ENCODE results near the gene RBBP5. TPM values are rescaled to one million over a fixed set of nuclear protein-coding genes. Genes with fewer than 3 reads are reported as not detected.

Gene RBBP5
- total RNA-seq, 2 donors from 2014 or later, result 8.3 to 10.2 TPM

DNA sequence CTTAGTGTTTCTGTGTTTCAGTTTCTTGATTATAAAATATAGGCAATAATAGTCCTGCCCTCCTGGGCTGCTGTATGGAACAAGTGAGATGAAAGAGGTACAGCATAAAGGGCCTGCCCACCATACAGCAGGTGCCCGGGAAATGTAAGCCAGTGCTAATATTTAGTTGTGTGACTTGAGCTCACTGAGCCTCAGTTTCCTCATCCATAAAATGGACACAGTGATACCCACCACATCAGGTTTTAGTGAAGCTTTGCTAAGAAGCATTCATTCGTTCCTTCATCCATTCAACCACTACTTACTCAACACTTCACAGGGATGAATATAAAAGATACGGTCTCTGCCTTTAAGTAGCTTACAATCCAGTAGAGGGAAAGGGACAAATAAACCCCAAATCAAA lies 58.9 kb downstream of the RBBP5 start:
- DNase-seq (ENCODE audit: low spot score), result no peak
- intact Hi-C loops (cut with DNase I), result loop anchor here in 1 of 2 donors (5.0 kb wide), 1 partner anchor 86 kb away; no protein-coding TSS in a partner anchor

DNA sequence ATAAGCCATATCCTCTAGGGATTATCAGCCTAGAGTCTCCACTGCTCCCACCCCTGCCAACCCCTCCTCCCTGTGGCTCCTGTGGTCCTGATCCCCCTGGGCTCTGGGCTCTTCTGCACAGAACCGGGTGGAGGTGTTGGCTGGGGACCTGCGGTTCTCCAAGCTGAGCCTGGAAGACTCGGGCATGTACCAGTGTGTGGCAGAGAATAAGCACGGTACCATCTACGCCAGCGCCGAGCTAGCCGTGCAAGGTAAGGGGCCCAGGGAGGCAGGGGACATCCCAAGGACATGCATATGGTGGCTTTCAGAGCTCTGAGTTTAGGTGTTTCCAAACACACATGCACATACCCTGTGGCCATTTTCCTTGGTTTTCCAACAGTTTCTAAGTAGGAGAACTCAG lies 59.5 kb downstream of the RBBP5 start:
- peak; percentile 67 for DNase-seq (ENCODE audit: low spot score)
- intact Hi-C loops (cut with DNase I), result loop anchor here in 1 of 2 donors (5.0 kb wide), 1 partner anchor 85 kb away; no protein-coding TSS in a partner anchor

DNA sequence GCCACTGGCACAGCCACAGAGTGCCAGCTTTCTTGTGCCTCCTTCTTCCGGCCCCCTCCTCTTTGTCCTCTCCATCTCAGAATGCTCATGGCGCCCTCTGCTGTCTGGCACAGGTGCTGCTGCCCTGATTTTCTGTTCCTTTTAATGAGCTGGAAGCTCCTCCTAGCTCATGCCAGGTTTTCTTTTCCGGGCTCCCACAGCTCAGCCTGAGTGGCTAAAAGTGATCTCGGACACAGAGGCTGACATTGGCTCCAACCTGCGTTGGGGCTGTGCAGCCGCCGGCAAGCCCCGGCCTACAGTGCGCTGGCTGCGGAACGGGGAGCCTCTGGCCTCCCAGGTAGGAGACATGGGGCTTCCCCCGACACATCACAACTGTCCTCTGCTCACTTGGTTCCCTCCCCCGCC lies 60.1 kb downstream of the RBBP5 start:
- DNase-seq (ENCODE audit: low spot score), result peak; percentile 89
- intact Hi-C loops (cut with DNase I), result loop anchor here in 1 of 2 donors (5.0 kb wide), 1 partner anchor 84 kb away; no protein-coding TSS in a partner anchor

DNA sequence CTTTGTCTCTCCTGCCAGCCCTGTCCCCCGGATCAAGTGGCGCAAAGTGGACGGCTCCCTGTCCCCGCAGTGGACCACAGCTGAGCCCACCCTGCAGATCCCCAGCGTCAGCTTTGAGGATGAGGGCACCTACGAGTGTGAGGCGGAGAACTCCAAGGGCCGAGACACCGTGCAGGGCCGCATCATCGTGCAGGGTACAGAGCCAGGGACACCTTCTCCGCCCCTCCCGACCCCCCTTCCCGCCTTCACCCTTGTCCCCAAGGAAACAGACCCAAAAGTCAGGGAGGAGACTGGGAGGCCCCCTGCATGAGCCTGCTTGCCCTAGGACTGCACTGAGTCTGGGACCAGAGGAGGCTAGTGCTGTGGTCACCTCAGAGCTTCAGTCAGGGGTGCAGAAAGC lies 60.6 kb downstream of the RBBP5 start:
- DNase-seq (ENCODE audit: low spot score), result no peak
- intact Hi-C loops (cut with DNase I), result loop anchor here in 1 of 2 donors (5.0 kb wide), 1 partner anchor 84 kb away; no protein-coding TSS in a partner anchor

DNA sequence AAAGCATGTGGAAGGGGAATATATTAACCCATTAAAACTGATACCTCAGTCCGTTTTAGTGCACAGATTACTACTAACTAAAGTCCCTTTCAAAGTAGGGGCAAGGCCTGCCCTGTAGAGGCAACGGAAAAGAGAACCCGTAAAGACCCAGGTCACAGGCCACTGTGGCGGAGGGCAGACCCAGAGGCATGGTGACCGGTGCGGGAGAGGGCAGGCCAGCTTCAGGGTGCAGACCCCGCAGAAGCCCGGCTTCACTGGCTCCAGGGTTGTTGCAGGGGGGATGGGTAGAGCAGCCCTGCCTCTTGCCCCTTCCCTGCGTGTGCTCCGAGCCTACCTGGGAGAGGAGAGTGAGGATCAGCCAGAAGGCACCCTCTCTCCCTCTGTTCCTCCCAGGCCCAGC lies 61.0 kb downstream of the RBBP5 start:
- DNase-seq (ENCODE audit: low spot score), result no peak
- intact Hi-C loops (cut with DNase I), result loop anchor here in 1 of 2 donors (5.0 kb wide), 1 partner anchor 83 kb away; no protein-coding TSS in a partner anchor

DNA sequence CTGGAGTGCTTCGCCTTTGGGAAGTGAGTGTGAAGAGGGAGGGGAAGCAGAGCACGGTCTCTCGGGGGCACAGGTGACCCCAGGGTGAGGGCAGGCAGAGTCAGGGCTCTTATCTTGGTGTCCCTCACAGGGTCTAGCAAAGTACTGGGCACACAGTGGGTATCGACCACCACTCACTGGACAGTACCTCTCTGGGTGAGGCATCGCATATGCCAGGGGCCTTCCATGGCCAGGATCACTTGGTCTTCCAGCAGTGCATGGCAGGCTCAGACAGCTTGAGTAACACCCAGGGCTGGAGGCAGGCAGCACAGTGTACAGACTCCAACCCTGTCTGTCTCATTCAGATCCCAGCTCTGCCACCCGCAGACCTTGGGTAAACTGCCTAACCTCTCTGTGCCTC lies 62.1 kb downstream of the RBBP5 start:
- no peak for DNase-seq (ENCODE audit: low spot score)
- intact Hi-C loops (cut with DNase I), result loop anchor here (5.0 kb wide), 3 partner anchors 67 to 1587 kb away; no protein-coding TSS in a partner anchor

DNA sequence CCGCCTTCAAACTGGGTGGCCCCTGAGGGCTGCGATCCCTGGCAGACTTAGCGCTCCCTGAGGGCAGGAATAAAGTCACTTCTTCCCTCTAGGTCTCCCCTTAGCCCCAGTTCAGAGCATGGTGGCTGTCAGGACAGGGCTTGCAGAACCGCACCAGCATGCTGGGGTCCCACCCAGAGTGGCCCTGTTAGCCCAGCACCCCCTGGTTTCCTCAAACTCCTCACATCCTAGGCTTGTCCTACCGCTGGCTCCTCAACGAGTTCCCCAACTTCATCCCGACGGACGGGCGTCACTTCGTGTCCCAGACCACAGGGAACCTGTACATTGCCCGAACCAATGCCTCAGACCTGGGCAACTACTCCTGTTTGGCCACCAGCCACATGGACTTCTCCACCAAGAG lies 62.9 kb downstream of the RBBP5 start:
- intact Hi-C loops (cut with DNase I), result loop anchor here (5.0 kb wide), 2 partner anchors 67 to 1587 kb away; no protein-coding TSS in a partner anchor
- no peak for DNase-seq (ENCODE audit: low spot score)

DNA sequence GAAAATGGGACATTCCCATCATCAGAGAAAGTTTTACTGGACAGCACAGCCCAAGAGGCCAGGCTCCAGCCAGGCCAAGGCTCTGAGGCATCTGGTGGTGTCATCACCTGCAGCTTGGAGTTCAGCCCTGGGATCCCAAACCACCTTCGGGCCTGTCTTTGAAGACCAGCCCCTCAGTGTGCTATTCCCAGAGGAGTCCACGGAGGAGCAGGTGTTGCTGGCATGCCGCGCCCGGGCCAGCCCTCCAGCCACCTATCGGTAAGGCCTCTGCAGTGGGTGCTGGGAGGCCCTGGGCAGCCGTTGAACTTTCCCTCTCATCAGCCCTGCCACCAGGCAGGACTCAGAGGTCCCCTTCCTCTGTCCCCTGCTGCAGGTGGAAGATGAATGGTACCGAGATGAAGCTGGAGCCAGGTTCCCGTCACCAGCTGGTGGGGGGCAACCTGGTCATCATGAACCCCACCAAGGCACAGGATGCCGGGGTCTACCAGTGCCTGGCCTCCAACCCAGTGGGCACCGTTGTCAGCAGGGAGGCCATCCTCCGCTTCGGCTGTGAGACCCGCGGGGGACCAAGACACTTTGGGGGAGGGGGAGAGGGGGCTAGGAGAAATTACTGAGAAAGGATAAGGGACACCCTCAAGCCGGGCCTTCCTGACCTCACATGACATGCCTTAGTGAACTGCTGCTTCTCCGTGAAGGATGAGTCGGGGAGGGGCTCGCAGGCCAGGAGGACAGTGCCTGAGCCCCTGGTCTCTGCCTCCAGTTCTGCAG lies 63.8 kb downstream of the RBBP5 start:
- intact Hi-C loops (cut with DNase I), result loop anchor here (5.0 kb wide), 2 partner anchors 66 to 1586 kb away; no protein-coding TSS in a partner anchor
- DNase-seq (ENCODE audit: low spot score), result no peak

DNA sequence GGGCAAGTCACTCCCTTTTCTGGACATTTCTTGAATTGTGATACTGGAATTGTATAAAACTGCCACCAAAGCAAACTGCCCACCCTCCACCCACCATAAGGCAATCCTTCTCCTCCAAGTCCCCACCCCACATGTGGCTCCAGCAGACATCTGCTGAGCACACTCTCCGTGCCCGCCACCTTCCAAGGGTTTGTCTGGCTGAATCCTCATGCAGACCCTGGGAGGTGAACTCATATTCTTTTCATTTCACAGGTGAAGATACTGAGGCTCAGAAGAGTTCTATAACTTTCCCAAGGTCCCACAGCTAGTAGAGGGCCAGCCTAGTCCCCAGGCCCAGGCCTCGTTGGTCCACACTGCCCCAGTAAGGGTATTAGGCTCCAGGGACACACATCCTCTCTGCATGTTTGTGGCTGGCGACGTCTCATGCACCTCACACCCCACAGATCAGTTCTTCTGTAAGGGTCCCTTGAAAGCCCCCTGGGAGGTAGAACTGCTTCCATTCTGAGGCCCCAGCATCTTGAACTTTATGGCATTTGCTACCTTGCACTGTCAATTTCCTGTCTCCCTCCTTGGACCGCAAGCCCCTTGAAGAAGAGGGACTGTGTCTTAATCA lies 64.7 kb downstream of the RBBP5 start:
- intact Hi-C loops (cut with DNase I), result loop anchor here (5.0 kb wide), 2 partner anchors 65 to 1585 kb away; no protein-coding TSS in a partner anchor
- DNase-seq (ENCODE audit: low spot score), result no peak

DNA sequence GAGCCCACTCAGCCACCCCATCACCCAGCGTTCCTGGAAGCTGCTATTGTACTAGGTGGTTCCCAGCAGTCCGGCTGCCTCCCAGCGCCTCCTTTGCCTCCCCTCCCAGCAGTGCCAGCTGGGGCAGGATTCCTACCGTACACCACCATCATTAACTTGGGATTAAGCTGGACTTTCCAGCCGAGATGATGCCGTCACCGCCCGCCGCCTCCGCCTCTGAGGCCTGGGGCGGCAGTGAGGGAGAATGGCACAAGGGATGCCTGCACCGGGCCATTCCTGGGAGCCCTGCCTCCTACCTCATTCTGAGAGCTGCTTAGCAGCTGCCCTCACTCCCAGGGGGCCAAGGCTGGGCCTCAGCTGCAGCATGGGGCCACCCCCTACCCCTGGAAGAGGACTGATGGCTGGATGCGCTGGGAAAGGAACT lies 65.6 kb downstream of the RBBP5 start:
- no peak for DNase-seq (ENCODE audit: low spot score)
- intact Hi-C loops (cut with DNase I), result loop anchor here (5.0 kb wide), 2 partner anchors 64 to 1584 kb away; no protein-coding TSS in a partner anchor

DNA sequence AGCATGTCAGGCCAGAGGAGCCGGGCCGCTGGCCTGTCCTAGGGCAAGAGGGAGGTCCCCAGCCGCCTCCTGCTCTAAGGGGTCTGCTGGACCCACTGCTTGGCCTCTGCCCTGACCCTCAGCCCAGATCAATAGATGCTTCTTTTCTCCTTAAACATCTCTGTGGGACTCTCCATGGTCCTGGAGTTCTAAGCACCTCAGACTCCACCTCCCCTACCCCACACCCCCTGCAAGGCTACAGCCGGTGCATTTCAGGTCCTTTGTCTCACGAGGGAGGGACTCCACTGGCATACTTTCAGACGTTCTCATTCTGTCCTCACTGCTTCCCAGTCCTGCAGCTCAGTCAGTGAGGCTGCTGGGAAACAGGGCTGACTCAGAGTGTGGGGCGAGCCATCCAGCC lies 67.8 kb downstream of the RBBP5 start:
- no peak for DNase-seq (ENCODE audit: low spot score)
- intact Hi-C loops (cut with DNase I), result no loop called here

DNA sequence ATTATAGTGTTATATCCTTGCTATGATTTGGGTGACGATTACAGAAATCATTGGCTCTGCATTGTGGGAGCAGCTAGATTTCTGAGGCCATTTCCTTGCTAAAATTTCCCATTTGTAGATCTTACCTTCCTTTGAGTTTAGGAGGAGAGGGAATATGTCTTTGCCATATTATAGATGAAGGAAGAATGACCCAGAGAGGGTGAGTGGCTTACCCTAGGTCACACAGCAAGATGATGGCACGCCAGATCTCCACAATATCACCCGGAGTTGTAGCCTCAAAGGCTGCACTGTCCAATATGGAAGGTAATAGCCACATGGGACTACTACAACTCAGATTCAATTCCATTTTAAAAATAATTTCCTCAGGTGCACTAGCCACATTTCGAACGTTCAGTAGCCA lies 68.5 kb downstream of the RBBP5 start:
- intact Hi-C loops (cut with DNase I), result no loop called here
- DNase-seq (ENCODE audit: low spot score), result no peak

DNA sequence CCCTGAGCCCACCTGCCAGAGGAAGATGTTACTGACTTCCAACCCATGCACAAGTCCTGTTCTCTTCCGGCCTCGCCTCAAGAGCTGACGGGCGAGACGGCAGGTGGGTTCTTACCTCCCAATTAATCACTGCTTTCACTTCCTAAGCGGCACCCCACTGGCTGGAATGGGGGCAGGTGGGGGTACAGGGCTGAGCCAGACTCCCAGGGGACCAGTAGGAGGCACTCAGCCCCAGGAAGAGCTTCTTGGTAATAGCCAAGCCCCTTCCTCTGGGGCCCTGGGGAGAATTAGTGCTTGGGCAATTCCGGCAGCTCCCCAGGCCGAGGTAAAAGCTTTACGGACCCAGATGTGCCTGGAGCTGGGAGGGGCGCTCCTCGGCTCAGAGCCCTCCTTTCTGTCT lies 69.1 kb downstream of the RBBP5 start:
- intact Hi-C loops (cut with DNase I), result no loop called here
- DNase-seq (ENCODE audit: low spot score), result no peak

DNA sequence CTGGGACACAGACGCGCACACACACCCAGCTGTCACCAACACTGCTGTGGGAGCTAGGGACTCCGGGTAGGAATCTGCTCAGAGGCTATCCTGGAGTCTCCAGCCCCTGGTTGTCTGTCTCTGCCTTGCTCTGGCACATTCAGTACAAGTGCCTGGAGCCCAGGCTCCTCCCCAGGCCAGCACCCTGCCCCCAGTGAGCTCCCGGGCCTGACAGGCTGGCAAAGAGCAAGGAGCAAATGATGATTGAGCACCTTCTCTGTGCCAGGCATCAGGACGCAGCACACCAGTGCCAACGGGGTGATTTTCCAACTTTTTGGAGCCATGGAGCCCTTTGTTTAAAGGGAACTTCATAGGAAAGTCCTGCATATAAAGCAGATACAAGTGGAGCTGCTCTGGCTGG lies 72.3 kb downstream of the RBBP5 start:
- intact Hi-C loops (cut with DNase I), result no loop called here
- no peak for DNase-seq (ENCODE audit: low spot score)

DNA sequence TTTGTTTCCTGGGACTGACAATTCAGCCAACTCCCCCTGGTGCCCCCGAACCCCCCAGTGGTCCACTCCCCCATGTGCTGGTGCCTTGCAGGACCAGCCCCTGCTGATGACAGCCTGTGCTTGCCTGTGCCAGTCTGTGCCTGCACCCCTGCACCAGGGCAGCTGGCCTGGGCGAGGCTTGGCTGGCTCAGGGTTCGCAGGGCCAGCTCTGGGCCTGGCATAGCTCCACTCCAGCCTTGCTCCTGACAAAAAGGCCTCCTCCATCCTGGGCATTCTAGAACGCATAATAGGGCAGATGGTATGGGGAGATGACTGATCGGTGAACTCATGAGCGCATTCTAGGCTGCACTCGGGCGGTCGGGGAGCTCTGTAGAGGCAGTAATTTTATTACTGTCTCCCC lies 73.4 kb downstream of the RBBP5 start:
- intact Hi-C loops (cut with DNase I), result no loop called here
- no peak for DNase-seq (ENCODE audit: low spot score)

DNA sequence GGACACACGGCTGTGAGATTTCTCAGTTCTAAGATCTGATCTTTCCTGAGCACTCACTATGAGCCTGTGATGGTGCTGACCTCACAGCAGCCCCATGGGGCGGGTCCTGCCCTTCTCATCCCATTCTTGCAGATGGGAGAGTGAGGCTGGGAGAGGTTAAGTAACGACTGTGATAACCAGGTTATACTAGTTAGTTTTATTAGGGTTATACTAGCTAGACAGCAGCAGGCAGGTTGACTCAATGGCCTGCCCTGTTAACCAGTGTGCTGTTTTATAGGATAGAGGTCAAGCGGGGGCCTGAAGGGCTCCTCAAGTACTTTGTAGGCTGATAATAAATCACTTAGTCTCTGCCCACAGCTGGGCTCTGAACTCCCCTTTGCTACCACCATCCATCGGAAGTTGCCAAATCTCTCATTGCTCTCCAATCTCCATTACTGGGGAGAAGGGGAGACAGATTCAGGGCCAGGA lies 74.0 kb downstream of the RBBP5 start:
- intact Hi-C loops (cut with DNase I), result no loop called here
- DNase-seq (ENCODE audit: low spot score), result no peak

DNA sequence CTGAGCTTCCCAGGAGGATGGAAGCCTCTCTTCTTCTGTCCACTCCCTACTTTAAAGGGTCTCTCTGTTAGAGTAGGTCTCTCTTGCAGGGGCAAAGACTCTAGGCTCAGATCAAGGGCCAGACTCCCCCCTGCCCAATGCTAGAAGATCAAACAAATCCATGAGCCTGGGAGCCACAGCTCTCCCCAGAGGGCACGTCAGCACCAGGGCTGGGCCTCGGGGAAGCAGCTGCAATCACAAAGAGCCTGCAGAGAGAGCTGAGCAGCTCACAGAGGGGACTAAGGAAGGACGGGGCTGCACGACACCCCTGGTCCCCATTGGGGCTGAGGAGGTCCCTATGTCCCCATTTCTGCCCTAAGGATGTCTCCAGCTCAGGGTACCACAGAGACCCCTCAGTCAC lies 74.9 kb downstream of the RBBP5 start:
- DNase-seq (ENCODE audit: low spot score), result no peak
- intact Hi-C loops (cut with DNase I), result no loop called here

DNA sequence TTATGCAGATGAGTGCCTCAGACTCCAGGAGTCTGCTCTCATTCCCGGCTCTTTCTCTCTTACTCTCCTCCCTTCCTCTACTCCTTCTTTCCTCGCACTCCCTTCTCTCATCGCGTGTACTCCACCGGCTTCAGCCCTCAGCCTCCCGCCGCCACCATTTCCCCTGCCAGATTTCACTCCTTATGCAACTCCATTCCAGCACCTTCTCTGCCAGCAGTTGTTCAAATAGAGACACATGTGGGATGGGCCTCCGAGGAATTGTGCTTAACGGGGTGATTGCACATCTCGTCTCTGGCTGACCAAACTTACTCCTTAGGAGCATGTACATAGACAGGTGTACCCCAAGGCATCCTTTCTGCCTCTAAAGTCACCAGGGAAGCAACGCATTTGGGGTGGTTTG lies 76.6 kb downstream of the RBBP5 start:
- intact Hi-C loops (cut with DNase I), result no loop called here
- DNase-seq (ENCODE audit: low spot score), result no peak

DNA sequence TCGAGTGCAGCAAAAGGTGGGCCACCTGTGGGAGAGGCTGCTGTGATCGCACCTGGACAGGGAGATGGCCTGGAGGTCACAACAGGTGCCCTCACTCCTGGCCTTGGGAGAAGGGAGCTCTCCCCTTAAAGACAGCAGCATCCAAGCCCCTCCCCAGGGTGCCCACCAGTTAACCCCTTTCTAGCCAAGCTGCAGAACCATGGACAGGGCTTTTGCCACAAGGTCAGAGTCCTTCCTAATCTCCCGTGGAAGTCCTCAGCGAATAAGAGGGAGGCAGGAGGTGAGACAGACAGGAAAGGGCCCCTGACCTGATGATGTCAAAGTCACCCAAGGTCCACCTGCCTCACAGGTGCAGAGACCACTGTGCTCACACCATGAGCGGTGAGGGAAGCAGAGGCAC lies 77.0 kb downstream of the RBBP5 start:
- intact Hi-C loops (cut with DNase I), result no loop called here
- no peak for DNase-seq (ENCODE audit: low spot score)

DNA sequence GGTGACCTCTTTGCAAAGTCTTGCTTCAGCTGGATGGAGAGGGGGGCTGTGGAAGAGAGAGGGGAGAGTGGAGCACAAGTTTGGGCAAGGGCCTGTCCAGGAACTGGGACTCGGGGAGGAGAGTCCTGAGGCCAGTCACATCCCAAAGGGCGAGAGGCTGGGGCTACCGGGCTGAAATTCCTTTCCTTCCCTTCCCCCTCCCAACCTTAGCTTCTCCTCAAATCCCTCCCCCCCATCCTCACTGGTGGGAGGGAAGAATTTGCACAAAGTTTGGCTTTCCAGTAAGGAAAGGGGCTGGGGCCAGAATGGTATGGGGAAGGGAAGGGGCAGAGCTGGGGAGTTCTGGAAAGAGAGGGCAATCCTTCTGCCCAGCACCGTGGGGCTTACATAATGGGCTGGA lies 77.9 kb downstream of the RBBP5 start:
- DNase-seq (ENCODE audit: low spot score), result no peak
- intact Hi-C loops (cut with DNase I), result no loop called here
